ENCODE results near the gene DYNC1LI2.
"Not testable (repeated sequence)": the region's sequence is repeated elsewhere in the genome, so short reads cannot be mapped to it uniquely, and the experiment has no call there.

Gene DYNC1LI2

DNA sequence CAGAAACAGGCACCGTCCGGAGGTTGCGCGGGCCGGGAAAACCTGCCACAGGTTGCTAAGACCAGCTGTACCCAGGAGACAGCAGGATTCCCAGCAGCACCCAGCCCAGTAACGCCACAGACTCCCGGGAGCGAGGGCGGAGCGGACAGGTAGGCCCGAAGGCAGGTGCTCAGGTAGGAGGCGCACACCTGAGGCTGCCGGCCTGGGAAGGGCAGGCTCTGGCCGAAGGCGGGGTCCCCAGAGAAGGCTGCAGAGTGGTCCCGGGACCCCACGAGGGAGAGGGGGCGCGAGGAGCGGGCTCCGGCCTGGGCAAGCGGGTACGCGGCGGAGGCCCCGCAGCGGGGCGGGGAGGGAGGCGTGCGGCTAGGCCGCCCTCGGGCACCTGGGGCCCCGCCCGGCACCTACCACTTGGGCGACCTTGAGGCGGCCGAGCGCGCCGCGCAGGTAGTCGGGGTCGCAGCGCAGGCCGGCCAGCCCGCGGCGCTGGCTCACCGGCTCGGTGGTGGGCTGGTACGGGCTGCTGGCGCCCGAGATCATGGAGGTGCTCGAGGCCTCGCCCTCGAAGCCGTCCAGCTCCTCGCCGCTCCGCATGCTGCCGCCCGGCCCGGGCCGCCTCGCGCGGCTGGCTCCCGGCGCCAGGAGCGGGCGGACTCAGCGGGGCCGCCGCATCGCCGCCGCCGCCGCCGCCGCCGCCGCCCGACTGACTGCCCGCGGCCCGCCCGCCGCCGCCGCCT, 55.3 kb downstream of the DYNC1LI2 start:
- FAIRE-seq: no peak

- FAIRE-seq: no peak
Observed at GRCh38 chr16:66695471-66695934, 55.9 kb downstream of the DYNC1LI2 start.

- FAIRE-seq: no peak
Observed at GRCh38 chr16:66693149-66693548, 58.3 kb downstream of the DYNC1LI2 start.

GRCh38 chr16:66692341-66692740, 59.1 kb downstream of the DYNC1LI2 start:
- FAIRE-seq: no peak

DNA sequence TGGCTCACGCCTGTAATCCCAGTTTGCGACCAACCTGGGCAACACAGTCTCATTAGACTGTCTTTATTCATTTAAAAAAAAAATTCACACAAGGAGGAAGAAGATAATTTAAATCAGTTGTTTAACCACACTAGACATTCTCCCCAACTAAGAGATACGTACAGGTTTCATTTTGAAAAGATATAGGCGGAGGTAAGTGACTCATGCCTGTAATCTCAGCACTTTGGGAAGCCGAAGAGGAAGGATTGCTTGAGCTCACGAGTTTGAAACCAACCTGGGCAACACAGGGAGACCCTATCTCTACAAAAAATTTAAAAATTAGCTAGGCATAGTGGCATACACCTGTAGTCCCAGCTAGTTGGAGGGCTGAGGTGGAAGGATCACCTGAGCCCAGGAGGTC, 60.2 kb downstream of the DYNC1LI2 start:
- no peak for FAIRE-seq

- no peak for FAIRE-seq
Observed at GRCh38 chr16:66690106-66690847, 61.1 kb downstream of the DYNC1LI2 start.

GRCh38 chr16:66689282-66689681, 62.1 kb downstream of the DYNC1LI2 start:
- FAIRE-seq: no peak

DNA sequence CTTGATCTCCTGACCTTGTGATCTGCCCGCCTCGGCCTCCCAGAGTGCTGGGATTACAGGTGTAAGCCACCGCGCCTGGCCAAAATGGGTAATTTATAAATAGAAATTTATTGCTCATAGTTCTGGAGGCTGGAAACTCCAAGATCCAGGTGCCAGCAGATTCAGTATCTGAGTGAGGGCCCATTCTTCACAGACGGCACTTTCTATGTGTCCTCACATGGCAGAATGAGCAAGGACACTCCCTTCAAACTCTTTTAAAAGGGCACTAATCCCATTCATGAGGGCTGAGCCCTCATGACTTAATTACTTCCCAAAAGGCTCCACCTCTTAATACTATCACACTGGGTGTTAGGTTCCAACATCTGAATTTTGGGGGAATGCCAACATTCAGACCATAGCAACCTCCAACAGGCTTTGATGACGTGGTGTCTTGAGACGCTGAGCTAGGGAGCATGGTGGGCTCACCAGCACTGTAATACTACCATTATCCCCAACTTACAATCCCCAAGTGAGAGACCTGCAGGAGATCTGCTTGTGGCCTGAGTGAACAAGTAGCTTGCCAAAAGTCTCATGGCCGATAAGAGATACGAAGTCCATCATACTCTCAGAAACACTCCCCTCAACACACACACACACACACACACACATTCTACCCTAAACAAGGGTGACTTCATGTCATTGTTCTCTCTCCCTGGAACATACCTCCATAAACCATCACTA, 63.3 kb downstream of the DYNC1LI2 start:
- no peak for FAIRE-seq

GRCh38 chr16:66685501-66686115, 65.8 kb downstream of the DYNC1LI2 start:
- not testable (repeated sequence) for FAIRE-seq

GRCh38 chr16:66682271-66682670, 69.1 kb downstream of the DYNC1LI2 start:
- FAIRE-seq: no peak

GRCh38 chr16:66681676-66682075, 69.7 kb downstream of the DYNC1LI2 start:
- FAIRE-seq: no peak

DNA sequence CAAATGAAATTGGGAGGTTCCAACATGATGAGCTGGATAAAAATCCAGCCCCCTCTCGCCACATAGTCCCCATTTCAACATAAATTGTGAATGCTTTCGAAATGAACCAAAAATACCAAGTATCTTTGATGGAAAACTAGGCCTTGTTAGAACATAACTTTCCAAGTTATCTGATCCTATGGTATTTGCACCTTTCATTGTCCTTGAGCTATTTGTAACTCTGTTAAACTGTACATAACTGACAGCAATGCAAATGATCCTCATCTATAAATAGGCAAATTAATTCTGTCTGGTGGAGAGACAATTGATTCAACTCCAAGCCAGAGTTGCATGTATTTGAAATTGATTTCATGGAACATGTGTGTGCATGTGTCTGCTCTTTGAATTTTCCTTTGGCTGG, 73.1 kb downstream of the DYNC1LI2 start:
- no peak for FAIRE-seq

GRCh38 chr16:66677836-66678235, 73.6 kb downstream of the DYNC1LI2 start:
- FAIRE-seq: no peak

GRCh38 chr16:66677179-66677578, 74.2 kb downstream of the DYNC1LI2 start:
- no peak for FAIRE-seq

GRCh38 chr16:66676599-66676998, 74.8 kb downstream of the DYNC1LI2 start:
- FAIRE-seq: no peak

DNA sequence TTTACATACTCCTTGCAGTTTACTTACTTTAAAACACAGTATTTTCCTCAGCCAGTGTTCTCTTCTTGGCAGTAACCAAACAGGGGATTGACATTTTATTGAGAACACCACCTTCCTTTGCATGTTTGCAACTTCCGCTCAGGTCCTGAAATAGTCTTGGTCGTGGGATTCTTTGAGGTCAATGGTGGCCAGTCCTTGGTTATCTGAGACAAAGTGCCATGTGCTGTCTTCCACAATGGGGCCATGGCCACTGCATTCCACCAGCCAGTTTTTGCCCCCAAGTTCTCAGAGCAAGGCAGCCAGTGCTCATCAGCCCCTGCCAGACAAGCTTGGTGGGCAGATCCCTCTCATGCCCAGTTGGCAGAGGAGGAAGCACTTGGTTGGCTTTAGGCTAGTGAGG, 77.7 kb downstream of the DYNC1LI2 start:
- FAIRE-seq: no peak
